ENCODE results near the gene ZCCHC8.

- no peak for TF ChIP-seq CTCF (IDR thresholded peaks at IDR 0.05)
- TF ChIP-seq POLR2AphosphoS5 (IDR thresholded peaks at IDR 0.05): no peak
These were observed 807 bp upstream of the ZCCHC8 start for GRCh38 chr12:122501489-122501989.

All from upper lobe of left lung (tissue), 4 donors.